NCI-H510A (cell line): ENCODE results near the gene YPEL1.

Experiments used
- DNase-seq: peaks from one replicate; lab custom pipeline; 2025; lab: John Stamatoyannopoulos, UW

The YPEL1 gene, protein sequence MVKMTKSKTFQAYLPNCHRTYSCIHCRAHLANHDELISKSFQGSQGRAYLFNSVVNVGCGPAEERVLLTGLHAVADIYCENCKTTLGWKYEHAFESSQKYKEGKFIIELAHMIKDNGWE

GRCh38 chr22:21735200-21736083 is at the start of gene YPEL1:
TSS of gene YPEL1 (minus strand) at chr22:21735794. CDS start at chr22:21710744, 25,050 bp downstream.
- DNase-seq = peak; percentile 87

DNA sequence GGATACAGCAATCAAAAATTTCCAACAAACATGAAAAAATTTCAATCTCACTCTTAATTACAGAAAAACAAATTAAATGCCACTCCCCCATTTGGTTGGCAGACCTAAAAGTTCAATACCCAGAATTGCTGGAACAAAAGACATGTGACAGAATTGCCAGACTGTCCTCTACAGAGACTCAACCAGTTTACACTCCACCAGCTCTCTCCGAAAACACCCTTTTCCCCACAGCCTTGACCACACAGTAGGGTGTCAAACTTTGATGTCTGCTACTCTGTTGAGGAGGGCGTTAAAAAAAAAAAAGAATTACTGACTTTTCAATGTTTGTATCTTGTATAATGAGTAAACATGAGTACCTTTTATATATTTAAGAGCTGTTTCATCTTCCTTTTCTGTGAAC is 44.7 kb upstream of the YPEL1 start:
- no peak for DNase-seq

GRCh38 chr22:21779444-21779843 is 43.9 kb upstream of the YPEL1 start:
- no peak for DNase-seq

DNA sequence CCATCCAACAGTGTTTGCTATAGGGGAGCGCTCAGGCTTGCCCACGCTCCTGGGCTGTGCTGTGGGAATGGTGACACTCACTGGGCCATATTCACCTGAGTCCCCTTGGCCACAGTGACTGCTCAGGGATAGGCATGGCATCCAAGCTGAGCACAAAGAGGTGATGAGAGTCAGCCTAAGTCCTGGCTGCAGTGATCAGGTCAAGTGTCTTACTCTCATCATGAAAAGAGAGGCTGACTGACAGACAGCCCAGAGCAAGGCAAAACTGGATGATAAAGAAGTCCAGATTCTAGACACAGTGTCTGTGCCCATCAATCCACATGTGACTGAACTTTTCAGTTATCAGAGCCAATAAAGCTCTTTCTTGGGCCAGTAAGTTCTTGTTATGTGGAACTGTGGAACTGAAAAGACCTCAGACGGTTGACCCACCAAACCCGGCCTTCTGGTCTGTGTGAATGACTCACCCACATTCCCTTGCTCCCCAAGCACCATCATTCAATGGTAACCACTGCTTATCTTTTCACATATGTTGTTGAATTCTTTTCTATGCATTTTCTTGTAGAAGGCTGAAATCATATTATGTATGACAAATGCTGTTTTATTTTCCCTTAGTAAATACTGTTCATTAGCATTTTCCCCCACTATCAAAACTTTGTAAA is 43.2 kb upstream of the YPEL1 start:
- DNase-seq = no peak

DNA sequence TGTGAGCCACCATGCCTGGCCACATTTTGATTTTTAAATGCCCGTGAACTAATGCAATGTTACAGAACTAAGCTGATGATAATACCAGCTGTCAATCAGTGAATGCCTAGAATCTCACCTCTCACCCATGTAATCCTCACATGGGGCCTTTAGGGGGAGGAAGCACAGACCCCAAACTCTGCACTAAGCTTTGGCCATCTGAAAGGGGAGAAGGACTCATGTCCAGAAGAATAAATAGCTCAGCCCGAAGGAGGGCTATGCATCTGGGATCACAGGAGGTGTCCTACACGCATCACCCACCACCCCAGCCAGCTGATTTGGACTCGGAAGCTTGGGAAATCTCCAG is 36.0 kb upstream of the YPEL1 start:
- no peak for DNase-seq

- DNase-seq = no peak
These were observed 32.8 kb upstream of the YPEL1 start for GRCh38 chr22:21768435-21768834.

- DNase-seq = no peak
These were observed 31.3 kb upstream of the YPEL1 start for GRCh38 chr22:21766691-21767462.

GRCh38 chr22:21765909-21766529 is 30.4 kb upstream of the YPEL1 start:
- no peak for DNase-seq

DNA sequence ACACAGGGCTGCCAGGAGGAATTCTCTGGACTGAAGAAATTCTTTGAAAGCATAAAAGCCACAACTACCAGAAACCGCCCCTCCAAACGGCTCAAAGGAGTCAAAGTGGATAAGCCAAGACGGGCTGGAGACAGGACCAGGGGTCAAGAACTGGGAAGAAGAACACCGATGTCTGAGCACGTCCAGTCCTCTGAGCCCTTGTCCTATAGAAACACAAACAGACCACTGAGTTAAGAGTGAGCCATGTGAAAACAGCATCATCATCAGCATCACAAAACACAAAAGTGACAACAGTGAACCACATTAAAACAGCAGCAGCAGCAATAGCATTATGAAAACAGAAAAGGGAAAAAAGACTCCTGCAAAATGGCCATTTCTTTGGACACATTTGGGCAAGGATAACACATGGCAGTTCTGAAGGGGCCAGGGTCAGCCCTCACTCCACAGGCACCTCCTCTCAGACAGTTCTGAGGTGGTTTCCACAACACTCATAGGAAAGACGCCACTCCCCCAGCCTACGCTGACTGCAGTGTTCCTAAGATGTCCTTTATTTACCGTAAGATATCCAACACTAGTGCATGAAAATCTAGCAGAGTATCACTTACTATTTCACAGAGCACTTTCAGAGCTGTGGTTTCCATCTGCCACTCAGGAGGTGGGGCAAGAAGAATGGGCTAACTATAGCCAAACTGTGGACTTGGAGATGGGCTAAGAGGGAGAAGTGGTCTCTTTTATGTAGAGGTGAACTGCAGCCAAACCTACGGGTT is 28.6 kb upstream of the YPEL1 start:
- no peak for DNase-seq

- DNase-seq = no peak
These were observed 27.4 kb upstream of the YPEL1 start for GRCh38 chr22:21762712-21763581.

DNA sequence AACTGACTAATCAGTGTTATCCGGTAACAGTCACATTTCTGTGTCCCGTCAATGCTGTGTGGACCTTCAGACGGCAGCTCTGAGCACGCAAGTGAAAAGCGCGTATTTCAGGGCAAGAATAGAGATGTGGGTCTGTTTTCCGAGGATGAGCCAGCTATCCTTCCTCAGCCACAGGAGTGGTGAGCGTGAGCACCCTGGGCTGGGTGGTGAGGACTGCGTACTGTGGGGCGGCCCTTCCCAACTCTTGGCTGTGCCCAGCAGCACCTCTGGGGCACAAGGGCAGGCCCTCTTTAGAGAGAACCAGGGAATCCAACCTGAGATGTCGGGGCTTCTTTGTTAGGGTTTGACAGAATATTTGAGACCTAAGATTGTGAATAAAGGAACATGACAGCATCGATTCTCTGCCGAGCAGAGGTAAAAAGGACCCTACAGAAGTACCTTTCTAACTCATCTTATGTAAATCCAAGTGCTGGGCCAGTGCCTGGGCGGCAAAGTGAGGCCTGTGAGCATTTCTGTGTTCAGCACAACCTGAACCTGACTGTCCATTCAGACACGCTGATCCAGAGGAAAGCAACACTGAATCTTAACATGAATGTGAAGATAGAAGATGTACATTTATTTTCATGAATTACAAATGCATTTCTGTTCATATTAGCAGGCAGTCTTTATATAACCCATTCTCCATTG is 26.5 kb upstream of the YPEL1 start:
- no peak for DNase-seq

- DNase-seq = no peak
These were observed 25.5 kb upstream of the YPEL1 start for GRCh38 chr22:21761086-21761485.

DNA sequence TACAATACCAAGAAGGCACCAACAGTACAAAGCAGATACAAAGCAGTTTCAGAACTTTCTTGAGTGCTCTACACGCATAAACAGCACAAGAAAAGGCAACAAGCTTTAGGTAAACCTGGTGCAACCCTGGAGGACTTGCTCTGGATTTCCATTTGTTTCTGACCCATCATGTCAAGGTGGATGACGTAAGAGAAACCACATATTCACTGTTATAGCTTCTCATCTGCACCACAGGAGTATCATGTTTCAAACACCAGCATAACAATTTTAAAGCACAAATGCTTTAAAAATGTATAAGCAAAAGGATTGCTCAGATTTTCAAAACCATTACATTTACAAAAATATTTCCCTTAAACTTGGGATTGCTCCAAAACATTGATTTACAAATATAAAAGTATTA is 25.0 kb upstream of the YPEL1 start:
- DNase-seq = no peak

GRCh38 chr22:21759646-21760376 is 24.2 kb upstream of the YPEL1 start:
- no peak for DNase-seq

GRCh38 chr22:21759093-21759492 is 23.5 kb upstream of the YPEL1 start:
- DNase-seq = no peak

DNA sequence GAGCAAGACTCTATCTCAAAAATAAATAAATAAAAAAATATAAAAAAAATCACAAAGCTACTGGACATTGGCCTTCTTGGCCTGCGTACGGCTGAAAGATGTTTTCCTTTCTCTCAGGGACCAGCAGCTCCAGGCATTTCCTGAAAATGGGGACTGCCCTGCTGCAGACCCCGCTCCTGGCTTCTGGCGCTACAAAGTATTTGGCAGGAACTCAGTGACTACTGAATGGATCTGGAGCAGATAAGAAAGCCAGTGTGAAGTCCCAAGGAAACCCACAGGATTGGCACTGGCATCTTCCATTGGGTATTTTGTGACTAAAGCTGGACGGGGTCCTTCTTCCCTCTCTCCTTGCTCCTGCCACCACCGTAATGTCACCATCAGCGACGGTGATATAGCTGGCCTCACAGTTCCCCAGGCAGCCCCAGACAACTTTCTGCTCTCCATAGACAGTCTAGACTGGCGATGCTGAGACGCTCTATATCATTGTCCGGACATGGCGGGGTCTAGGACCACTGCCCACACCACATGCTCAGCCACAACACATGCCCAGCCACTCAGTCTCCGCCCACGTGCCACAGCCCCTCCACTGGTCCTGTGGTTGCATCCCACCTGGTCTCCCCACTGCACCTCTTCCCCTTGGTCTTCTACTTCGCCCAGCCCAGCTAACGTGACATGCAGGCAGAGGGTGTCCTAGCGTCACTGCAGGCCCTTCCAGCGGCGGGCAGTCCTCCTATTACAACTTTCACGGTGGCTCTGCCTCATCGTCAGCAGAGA is 22.7 kb upstream of the YPEL1 start:
- DNase-seq = no peak

- no peak for DNase-seq
These were observed 20.3 kb upstream of the YPEL1 start for GRCh38 chr22:21755851-21756284.

DNA sequence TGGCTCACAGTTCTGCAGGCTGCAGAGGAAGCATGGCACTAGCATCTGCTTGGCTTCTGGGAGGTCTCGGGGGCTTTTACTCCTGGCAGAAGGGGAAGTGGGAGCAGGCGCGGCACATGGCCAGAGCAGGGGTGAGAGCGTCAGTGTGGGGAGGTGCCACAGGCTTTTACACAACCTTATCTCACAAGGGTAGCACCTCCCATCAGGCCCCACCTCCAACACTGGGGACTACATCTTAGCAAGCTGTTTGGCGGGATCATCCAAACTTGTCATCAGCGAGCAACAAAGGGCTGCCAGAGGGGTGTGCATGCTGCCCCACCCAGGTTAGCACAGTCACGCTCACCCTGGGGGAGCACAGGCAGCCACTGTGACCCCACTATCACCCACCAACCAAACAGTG is 18.9 kb upstream of the YPEL1 start:
- no peak for DNase-seq
